Activated CD8-positive, alpha-beta memory T cell treated with anti-CD3 and anti-CD28 coated beads, Interleukin-2, amount 50 U/mL, for 48 hours (primary cell): Measurements from ENCODE around the gene FST.

Source experiments
- DNase-seq: peaks from one replicate; pipeline ENCODE4 v3.0.0-alpha.2; 2020

The FST gene, protein sequence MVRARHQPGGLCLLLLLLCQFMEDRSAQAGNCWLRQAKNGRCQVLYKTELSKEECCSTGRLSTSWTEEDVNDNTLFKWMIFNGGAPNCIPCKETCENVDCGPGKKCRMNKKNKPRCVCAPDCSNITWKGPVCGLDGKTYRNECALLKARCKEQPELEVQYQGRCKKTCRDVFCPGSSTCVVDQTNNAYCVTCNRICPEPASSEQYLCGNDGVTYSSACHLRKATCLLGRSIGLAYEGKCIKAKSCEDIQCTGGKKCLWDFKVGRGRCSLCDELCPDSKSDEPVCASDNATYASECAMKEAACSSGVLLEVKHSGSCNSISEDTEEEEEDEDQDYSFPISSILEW

DNA sequence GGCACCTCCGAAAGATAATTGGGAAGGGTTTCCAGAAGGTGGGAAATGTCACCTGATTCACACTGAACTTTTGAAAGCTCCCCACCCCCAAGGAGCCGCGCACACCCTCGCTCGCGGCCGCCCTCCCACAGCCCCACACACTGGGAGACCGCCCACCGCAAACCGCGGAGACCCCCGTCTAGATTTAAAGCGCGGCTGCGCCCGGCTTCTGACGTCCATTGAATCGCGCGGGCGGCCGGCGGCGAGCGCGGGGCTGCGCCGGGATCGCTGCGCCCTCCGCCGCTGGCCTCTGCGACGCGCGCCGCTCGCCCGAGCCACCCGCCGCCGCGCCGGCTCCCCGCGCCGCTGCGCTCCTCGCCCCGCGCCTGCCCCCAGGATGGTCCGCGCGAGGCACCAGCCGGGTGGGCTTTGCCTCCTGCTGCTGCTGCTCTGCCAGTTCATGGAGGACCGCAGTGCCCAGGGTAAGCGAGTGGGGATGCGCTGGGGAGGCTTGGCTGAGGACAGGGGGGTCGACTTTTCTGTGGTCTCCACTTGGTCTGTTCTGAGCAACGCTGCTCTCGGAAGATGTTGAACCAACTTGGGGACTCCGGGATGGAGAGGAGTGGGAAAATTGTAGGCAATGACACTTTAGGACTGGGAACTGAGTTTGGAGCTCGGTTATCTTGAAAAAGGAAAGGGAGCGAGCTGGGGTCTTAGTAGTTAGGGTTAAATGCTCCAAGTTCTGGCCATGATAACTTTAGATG, at the start of gene FST:
FST (plus strand) TSS at position 214 of the 743 bp plus-strand sequence; CDS start at position 377, 163 bp downstream.
- peak; percentile 60 for DNase-seq

DNA sequence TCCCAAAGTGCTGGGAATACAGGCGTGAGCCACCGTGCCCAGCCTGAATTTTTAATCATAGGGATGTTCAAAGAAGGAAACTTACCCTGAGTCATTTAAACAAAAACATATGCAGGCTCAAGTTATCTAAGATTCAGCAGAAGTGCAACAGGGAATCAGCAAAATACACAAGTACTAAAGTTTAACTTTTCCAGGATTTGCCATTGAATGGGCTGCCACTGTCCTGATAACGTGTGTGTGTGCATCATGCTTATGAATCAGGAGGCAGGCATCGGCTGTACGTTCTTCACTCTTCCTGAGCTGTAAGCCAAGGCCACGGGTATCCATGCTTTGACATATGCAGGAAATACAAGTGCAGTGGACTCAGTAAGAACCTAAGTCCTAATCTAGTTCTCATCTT, 48.8 kb upstream of the FST start:
- no peak for DNase-seq

DNA sequence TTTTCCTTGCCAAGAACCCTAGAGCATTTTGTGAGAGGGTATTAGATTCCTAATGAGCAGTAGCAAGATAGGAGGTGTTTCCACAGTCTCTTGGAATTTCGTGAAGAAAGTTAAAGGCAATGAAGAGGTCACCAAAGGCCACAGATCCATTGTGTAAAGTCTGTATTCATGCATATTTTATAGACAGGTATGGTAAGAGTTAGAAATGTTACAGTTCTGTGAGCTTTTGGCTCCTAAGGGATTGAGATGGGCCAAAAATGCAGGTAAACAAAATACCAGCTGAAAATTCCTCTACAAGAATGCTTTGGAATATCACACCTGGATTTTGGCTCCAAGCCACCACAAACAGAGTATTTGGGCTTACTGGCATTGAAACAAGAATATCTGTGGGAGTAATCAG, 47.4 kb upstream of the FST start:
- no peak for DNase-seq

DNA sequence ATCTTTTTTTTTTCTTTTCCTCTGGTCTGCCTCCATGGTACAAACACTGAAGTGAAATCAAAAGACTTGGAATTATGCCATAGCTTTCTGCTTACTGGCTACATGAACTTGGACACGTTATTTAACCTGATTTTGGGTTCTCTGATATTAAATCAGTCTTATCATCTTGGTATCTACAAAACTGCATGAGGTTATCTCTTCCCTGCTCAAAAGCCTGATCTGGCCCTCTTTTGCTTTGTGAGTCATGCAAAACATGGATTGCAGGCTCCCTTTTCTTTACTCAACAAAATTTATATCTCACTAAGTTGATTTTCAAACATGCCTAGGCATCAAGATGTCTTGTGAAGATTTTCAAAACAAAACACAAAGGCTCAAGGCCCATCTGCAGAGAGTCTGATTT, 45.9 kb upstream of the FST start:
- DNase-seq, result no peak

DNA sequence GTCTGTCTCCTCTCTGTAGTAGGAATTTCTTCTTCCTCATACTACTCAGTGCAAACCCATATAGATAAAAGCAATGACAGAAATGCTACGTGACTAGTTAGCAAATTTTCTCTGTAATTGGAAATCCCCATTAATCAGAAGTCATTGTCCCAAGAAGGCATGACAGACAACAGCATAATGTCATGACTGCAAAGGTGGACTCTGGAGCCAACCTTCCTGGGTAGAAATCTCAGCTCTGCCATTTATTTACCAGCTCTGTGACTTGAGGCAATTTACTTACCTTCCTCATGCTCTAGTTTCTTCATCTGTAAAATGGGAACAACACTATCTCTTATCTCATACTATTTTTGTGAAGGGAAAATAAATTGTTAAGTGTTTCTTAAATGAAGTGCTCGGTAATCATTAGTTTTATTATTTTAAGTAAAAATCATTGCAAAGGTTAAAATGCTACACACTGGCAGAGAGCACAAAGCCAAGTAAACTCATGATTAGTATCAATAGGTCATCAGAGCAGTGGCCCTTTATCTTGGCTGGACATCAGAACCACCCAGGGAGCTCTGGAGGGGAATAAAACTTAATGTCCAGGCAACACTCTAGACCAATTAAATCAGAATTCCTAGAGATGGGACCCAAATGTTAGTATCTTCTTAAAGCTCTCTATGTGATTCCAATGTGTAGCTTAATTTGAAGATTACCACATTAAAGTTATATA, 43.8 kb upstream of the FST start:
- no peak for DNase-seq

DNA sequence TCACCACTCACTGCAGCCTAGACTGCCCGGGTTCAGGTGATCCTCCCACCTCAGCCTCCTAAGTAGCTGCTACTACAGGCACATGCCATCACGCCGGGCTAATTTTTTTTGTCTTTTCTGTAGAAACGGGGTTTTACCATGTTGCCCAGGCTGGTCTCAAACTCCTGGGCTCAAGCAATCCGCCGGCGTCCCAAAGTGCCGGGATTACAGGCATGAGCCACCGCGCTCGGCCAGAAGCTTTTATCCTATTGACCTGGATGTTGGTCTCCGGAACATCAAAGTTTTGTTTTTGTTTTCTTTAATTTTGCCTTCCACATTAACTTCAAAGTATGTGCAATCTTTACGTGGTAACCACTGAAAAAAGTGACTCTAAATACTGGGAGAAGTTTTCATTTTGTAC, 42.4 kb upstream of the FST start:
- DNase-seq, result no peak

DNA sequence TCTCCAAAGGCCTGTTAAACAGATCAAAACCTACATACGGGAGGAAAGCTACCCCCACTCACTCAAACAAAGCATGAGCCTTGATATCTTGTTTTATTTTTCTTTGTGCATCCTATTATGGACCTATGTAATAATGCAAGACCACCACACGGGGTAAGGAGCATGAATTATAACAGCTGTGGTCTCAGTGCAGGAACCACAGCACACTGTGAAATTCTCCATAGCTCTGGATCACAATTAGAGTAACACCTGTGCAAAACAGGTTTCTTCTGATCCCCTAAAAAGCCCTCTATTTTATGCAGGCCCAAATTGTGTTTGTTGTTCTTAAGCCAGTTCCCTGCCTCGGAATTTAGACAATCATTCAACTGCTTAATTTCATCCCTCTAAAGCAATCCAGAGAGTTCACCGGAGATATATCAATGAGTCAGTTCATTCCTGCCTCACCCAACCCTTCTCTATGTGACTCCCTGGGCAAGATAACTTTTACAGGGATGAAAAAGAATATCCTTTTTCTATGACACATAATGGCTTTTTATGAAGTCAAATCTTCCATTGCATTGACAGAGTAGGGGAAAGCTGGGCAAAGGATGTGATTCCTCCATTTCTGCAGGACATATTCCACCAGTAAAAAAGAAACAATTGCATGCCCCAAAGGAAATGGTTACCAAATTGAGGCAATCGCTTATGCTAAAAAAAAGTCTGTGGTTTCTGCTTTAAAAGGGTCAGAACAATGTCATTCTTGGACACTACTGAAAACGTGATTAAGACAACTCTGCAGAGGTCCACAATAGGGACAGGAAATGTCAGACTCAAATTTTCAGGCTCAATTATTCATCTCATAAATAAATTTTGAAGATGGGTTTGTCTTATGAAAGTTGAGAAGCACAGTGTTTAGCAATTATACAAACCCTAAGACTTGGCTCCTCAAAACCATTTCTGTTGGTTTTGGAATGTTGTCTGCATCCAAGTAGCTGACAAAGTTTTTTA, 41.6 kb upstream of the FST start:
- no peak for DNase-seq

DNA sequence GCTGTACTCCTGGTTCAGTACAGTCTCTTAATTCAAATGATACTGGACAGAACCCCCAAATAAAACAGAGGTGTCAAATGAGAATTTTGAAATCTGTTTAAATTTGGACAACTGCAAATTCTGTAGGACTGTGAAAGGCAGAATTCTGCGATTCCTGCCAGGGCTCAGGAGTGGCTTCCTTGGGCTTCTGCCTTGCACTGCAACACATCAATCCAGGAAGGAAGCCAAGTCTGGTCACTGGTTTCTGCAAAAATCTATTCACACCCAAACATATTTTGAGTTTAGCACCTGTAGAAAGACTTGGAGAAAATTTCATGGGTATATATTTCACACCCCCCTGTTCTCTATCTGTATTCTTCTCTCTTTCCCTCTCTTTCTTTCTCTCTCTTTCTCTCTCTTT, 37.5 kb upstream of the FST start:
- no peak for DNase-seq

DNA sequence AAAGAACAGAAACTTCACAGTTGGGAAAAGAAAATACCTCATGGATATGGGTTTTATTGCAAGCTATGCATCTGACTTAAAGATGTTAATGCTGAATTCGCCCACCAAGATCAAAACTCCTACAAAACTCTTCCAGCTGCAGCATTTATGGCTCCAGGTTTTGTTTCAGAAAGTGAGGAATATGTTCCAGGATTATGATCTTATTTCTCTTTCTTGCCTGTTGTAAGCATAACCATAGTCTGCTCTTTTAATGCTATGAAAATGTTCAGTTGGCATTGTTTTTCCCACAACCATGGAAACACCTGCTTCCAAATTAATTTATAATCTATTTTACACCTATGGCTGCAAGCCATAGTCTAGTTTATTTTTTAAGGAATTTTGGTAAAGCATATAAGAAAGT, 34.9 kb upstream of the FST start:
- DNase-seq, result no peak

DNA sequence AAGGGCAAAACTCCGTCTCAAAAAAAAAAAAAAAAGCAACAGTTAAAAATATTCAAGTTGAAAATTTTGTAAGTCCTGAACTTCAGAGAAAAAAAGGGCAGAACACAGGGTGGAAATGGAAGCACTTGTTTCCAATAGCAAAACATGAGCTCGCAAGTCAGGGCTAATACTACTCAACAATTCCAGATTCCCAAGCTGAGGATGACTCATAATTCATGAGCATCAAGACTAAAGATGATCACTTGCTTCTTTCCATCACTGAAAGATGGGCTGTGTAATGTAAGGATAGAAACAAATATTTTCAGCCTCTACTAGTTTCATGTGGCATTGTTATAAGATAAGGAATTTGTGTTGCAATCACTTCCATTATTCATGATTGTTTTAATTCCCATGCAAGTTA, 33.5 kb upstream of the FST start:
- DNase-seq, result no peak

DNA sequence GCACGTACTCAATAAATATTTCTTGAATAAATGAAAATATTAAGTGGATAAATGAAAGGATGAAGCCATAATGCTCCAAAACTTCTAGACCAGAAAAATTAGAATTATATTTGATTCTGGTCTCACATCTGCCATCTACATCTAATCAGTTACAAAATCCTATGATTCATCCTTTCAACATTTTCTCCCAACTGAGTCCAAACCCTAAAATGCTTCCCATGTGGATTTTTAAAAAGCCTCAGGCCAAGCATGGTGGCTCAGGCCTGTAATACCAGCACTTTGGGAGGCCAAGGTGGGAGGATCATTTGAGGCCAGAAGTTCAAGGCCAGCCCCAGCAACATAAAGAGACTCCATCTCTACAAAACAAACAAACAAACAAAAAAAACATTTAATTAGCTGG, 31.6 kb upstream of the FST start:
- DNase-seq, result no peak

DNA sequence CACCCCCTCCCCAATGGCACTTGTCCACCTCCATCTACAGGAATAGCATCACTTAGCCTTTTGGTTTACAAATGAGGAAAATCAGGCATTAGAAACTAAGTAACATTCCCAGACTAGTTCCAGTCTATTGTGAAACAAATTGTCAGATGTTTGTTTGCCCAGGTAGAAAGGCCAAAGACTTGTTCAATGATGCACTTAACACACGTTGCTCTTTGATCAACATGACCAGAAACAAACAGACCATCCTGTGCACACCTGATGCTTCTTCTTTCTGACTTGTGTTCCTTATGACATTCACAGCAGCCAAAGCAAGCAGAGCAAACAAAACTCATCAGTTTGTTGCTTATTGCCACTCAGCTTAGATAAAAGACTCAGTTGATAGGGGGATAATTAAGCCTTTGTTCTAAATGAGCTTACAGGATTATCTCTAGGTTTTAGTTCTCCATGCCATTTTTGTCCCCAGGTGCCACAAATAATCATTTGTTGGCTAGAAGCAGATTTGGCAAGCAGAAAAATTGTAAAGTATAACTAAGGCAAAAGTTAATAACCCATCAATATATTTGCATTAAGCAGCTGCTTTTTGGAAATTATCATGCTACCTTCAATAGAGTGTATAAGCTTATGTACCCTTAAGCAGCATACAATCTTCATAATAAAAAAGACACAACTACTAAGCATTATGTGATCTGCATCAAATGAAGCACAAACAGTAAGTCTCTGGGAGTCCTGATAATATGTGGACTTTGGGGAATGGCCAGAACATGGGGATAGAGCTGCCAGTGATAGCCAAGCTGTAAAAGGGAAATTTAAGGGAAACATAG, 26.3 kb upstream of the FST start:
- no peak for DNase-seq

DNA sequence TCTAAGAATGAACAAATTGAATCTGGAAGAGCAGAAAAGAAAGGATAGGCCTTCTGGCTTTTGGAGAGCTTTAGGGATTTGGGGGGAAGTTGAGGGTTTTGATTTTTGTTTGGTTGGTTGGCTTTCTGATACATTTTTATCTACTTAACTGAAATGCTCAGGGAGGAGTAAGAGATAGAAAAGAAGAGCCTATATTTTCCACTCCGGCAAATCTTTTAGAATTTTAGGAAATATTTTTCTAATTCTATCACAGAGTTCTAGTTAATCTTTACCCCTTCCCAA, 25.8 kb upstream of the FST start:
- no peak for DNase-seq

DNA sequence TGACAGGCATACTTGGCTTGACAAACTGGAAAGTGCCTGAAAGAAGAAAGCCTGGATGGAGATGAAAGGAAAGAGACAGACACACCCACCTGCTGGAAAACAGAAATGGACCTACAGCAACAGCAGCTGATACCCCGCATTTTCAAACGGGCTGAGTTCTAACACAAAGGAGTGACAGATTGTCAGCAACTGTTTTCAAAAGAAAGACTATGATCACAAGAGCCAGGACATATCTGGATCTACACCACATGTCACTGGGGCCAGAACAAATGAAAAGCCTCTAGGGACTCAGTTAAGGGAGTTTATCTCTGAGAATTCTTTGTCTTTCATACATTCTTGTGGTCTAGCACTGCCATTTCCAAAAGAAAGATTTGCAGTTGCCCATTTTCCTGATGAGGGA, 24.1 kb upstream of the FST start:
- DNase-seq, result no peak

DNA sequence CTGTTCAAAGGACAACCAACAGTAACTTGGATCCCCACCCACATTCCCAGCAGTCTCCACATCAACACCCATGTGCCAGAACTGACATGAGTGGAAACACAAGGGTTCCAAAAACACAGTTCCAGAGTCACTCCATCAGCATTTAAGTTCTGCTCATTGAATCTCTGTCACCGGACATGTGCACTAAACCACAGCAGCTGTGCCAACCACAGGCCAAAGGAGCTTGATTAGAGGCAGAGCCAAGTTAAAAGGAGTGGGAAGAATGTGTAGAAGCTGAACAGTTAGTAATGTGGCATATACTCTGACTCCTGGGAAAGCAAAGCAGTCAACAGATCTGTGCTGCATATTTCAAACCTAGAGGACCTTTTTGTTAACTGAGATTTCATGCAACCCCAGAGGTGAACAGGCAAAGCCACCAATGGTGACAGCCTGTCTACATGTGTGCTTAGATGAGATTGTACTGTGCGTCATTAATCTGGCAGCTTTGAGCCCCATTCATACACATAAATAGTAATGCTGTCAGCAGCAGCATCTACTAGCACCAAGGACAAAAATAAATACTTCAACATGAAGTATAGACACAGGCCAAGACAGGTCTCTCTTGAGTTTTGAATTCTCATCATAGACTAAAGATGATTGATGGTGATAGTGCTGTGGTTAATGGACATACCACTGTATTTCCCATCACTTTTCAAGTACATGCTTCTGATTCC, 16.4 kb upstream of the FST start:
- no peak for DNase-seq

DNA sequence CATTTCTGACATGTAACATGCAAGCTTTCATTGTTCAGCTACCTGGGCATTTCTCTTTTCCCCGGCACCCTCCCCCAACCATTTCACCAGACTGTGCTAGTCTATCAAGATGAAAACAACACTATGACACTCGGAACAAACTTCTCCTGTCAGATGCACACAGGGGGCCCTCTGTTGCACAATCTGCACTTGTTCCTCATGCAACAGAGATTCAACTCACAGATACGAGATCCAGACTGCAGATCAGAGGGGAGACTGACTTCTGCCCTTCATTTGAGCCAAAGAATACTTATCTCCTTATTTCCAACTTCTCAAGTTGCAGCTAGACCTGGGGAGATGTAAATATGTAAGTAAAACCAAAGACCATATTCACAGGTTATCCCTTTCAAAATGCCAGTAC, 15.7 kb upstream of the FST start:
- no peak for DNase-seq

DNA sequence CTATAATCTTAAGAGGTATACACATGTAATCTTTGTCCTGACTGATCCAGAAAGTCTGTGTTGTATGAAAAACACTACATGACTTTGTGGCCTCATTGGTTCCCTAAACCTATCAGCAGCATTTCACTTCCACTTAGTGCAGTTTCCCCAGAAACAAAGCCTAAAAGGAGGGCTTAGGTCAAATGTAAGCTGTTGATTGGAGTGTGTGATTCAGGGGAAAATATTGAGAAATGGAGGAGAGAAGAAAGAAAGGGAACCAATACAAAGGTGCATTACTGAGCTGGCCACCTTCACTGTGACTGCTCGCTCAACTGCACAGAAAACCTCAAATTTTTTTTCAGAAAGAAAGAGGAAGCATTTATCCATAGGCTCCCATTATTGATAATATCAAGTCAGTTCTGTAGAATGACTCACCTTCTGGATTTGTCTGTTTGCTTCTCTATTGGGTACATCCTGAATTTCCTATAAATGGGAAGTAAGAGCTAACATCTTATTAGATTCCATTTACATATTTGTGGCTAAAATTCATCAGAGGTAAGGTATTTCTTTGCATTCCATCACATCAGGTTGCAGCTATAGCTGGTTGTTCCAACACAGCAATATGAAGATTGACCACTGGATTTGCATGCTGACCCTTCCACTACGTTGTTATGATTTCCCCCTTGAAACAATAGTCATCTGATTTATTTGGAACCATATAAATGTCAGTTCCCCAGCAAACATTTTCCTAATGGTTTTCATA, 10.3 kb upstream of the FST start:
- no peak for DNase-seq

DNA sequence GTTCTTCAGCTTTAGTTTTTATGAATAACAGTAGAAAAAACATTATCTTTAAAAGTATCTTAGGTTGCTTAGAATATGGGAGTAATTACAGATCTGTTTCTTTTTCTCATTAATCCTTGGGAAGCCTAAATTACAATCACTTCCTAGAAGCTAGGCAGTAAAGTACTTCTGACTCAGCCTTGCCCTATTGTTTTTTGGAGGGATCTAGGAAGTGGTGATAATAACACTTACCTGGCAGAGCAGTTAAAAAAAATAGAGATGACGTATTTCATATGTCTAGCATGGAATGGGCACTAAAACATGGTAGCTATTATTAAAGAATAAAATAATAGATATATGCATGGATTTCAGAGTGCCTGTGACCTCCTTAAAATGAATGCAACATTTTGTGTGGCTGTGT, 8.2 kb upstream of the FST start:
- DNase-seq, result no peak

DNA sequence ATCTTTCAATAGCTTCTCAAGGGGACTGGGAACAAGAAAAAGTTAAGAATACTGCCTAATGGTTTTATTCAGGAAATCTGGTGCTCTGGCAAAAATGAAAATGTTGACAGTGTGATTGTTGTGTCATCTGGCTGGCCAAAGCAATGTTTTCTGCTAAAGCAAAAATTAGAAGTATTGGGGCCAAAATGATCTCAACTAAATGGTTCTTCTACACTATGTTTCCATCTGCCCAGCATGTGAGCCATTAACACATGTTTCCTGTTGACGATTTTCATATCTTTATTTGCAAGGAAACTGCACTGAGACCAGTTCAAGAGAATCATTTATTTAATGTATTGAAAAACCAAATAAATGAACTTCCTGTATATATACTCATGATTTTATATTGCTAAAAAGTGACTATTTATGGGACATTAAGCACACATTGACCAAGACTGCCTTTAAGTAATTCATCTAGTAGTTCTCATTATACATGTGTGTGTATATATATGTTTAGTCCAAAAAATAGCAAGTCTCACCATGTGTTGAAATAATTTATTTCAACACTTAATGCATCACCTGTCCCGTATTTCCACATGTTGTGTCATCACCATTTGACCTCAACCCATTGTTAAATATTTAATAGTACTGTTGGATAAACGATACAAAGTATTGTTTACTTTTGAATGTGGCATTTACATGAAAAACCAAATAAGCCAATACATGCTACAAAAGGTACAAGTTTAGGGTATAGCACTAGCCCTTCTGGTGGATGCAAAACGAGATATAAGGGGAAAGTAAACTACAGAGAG, 7.5 kb upstream of the FST start:
- no peak for DNase-seq

DNA sequence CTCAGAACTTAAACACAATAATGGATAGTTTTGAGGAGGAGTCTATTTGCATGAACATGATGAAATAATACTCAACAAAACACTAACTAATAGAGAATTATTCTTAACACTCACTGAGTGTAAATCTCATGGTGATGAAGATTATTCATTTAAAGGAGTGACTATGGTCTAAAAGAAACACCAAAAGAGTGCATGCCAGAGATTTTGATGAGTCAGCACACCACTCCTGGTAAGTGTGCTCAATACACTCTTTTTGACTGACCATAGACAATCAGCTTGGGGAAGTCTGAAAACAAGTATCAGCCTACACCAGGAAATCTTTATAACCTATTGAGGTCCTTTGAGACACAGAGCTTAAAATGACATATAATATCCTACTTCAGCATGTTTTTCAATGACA, 6.8 kb upstream of the FST start:
- DNase-seq, result no peak
